IMR-90 (cell line): ENCODE results near the gene ATXN7L3.

Source experiments
- CHD1 ChIP-seq: IDR thresholded peaks from 2 replicates; pipeline ENCODE4 v1.6.1; 2012; ENCODE audit warnings: low read depth, low read length, improper control_type of control experiment
- TF ChIP-seq, protein P1 (sequence below): conservative IDR thresholded peaks from 2 replicates; pipeline ENCODE4 v1.5.1; 2012; ENCODE audit warnings: mild to moderate bottlenecking, low read depth, low read length, improper control_type of control experiment

DNA sequence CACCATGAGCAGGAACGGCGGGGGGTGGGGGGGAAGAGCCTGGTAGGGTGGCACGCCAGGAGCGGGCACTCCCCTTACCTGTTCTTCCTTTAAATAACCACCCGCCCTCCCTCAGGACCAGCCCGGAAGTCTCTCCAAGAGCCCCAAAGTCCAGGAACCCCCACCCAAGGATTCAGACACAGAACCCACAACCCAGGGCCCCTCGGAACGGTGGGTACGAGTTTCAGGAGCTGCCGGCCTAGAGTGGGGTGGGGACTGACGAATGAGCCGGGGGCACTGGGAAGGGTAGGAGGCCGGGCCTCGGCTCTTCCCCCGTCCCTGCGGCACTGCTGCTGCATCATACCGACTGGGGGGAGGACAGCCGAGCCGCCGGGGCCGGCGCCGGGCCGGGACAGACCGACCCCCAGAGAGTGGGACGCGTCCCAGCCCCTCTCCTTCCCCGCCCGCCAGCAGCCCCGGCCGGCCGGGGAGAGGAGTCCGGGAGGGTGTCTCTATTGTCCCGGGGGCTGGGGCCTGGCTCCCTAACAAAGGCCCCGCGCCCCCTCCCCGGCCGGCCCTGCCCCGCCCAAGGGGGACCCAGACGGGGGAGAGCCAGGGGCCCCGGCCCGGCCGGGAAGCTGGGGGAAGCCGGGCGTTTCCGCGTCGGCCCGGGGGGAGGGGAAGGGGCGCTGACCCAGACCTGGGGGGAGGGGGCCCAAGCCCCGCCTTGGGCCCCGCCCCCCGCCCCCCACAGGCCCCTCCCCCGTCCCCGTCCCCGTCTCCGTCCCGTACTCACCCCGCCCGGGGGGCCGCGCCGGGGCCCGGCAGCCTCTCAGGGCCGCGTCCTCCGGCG, 747 bp downstream of the ATXN7L3 start:
- TF ChIP-seq, protein P1, sequence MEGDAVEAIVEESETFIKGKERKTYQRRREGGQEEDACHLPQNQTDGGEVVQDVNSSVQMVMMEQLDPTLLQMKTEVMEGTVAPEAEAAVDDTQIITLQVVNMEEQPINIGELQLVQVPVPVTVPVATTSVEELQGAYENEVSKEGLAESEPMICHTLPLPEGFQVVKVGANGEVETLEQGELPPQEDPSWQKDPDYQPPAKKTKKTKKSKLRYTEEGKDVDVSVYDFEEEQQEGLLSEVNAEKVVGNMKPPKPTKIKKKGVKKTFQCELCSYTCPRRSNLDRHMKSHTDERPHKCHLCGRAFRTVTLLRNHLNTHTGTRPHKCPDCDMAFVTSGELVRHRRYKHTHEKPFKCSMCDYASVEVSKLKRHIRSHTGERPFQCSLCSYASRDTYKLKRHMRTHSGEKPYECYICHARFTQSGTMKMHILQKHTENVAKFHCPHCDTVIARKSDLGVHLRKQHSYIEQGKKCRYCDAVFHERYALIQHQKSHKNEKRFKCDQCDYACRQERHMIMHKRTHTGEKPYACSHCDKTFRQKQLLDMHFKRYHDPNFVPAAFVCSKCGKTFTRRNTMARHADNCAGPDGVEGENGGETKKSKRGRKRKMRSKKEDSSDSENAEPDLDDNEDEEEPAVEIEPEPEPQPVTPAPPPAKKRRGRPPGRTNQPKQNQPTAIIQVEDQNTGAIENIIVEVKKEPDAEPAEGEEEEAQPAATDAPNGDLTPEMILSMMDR, result no peak
- no peak for TF ChIP-seq CHD1
